Tibial artery (tissue), 4 donors: ENCODE results near the gene ECHS1.

ENCODE experiments used
- DNase-seq, 2 donors: peaks; one replicate each; pipeline ENCODE4 v3.0.0-alpha.2; 2019
- H3K27ac ChIP-seq, 2 donors: fragments of 200-600 bp; sonication (generic) in 1 of 2; 1 replicate in 1 of 2; 2 replicates in 1 of 2; pipeline ENCODE4 v1.5.1; 2018 to 2019; ENCODE audit warnings: mild to moderate bottlenecking in 1 of 2
- H3K27me3 ChIP-seq, 2 donors: fragments of 200-600 bp; sonication (generic) in 1 of 2; one replicate each; pipeline versions ENCODE4 v1.5.1 to v1.6.0; 2016 to 2019
- H3K36me3 ChIP-seq, 3 donors: fragments of 200-600 bp; sonication (generic) in 2 of 3; one replicate each; pipeline ENCODE4 v1.5.1; 2016 to 2019; ENCODE audit warnings: mild to moderate bottlenecking in 2 of 3
- H3K4me1 ChIP-seq, 4 donors: fragments of 200-600 bp; sonication (generic) in 2 of 4; 1 replicate in 3 of 4; 2 replicates in 1 of 4; pipeline ENCODE4 v1.5.1; 2016 to 2019
- H3K4me3 ChIP-seq, 2 donors: fragments of 200-600 bp; sonication (generic) in 1 of 2; 1 replicate in 1 of 2; 2 replicates in 1 of 2; pipeline ENCODE4 v1.5.1; 2018 to 2019; ENCODE audit warnings: mild to moderate bottlenecking in 2 of 2
- H3K9me3 ChIP-seq, 3 donors: fragments of 200-600 bp; sonication (generic) in 1 of 3; one replicate each; pipeline ENCODE4 v1.5.1; 2016 to 2019
- CTCF ChIP-seq, 2 experiments: fragments of 200-600 bp in 1 of 2; fragments of 450-650 bp in 1 of 2; IDR thresholded peaks; one replicate each; pipeline ENCODE4 v1.5.1; 2017 to 2019; ENCODE audit warnings: antibody characterized with exemption in 2 of 2, mild to moderate bottlenecking in 1 of 2, moderate library complexity in 1 of 2
- intact Hi-C: fragments of 100-400 bp; cut with DNase I; formaldehyde crosslinking; loops from one replicate; pipeline ENCODE4 v1.15.0; 2023; ENCODE audit warnings: low total_unique reads

Gene ECHS1

GRCh38 chr10:133396035-133396624 is 23.0 kb upstream of the ECHS1 start:
- Histone ChIP-seq H3K9me3 (no peaks in the 10 kb centered on the region), H3K4me3 (no peak overlapping the region), H3K27me3 (no peaks in the 10 kb centered on the region), H3K36me3 (peaks cover 11 to 59% (median 41%) of the 10 kb centered on the region in 3 donors), H3K27ac (no peak overlapping the region), H3K4me1 (peaks cover 4 to 16% (median 11%) of the 10 kb centered on the region in 4 donors)
- intact Hi-C loops: no loop called here
- no peak for DNase-seq
- no peak for TF ChIP-seq CTCF (IDR thresholded peaks at IDR 0.05)

- H3K27me3 ChIP-seq: no peaks in the 10 kb centered on the region
- intact Hi-C loops: no loop called here
- no peaks in the 10 kb centered on the region for H3K9me3 ChIP-seq
- peak overlapping the region; percentile 81 to 95 for H3K4me3 ChIP-seq
- TF ChIP-seq CTCF (IDR thresholded peaks at IDR 0.05): no peak
- H3K4me1 ChIP-seq: peaks cover 4 to 16% (median 11%) of the 10 kb centered on the region in 4 donors
- DNase-seq: no peak
- H3K36me3 ChIP-seq: peaks cover 6 to 58% (median 30%) of the 10 kb centered on the region in 3 donors
- peak overlapping the region; percentile 75 to 90 for H3K27ac ChIP-seq
Measured at GRCh38 chr10:133394801-133395221, 21.7 kb upstream of the ECHS1 start.

GRCh38 chr10:133394064-133394663 is 21.0 kb upstream of the ECHS1 start, which contains the start of gene MTG1:
Gene MTG1, plus strand, starts transcription at chr10:133394157. Its CDS starts 64 bp downstream, at chr10:133394221.
- peaks cover 6 to 58% (median 31%) of the 10 kb centered on the region in 3 donors for H3K36me3 ChIP-seq
- no peaks in the 10 kb centered on the region for H3K27me3 ChIP-seq
- peak within 1 kb of the TSS; percentile 81 to 95 for H3K4me3 ChIP-seq
- H3K27ac ChIP-seq: peak within 1 kb of the TSS; percentile 75 to 90
- peak; percentile 89 to 96 for DNase-seq
- no peaks in the 10 kb centered on the region for H3K9me3 ChIP-seq
- TF ChIP-seq CTCF (IDR thresholded peaks at IDR 0.05): peak; percentile 34 to 43
- intact Hi-C loops: no loop called here
- H3K4me1 ChIP-seq: peaks cover 4 to 16% (median 11%) of the 10 kb centered on the region in 4 donors

GRCh38 chr10:133393401-133394063 is 20.4 kb upstream of the ECHS1 start:
- no peaks in the 10 kb centered on the region for H3K9me3 ChIP-seq
- peak in 1 of 2 donors; percentile 54 for DNase-seq
- H3K27me3 ChIP-seq: no peaks in the 10 kb centered on the region
- H3K4me3 ChIP-seq: peak overlapping the region; percentile 81 to 95
- H3K4me1 ChIP-seq: peaks cover 4 to 16% (median 11%) of the 10 kb centered on the region in 4 donors
- H3K27ac ChIP-seq: peak overlapping the region; percentile 75 to 90
- H3K36me3 ChIP-seq: peaks cover 2 to 58% (median 25%) of the 10 kb centered on the region in 3 donors
- TF ChIP-seq CTCF (IDR thresholded peaks at IDR 0.05): no peak
- intact Hi-C loops: no loop called here

GRCh38 chr10:133391761-133392518 is 18.8 kb upstream of the ECHS1 start:
- H3K4me3 ChIP-seq: no peak overlapping the region
- DNase-seq: peak in 1 of 2 donors; percentile 57
- no peak for TF ChIP-seq CTCF (IDR thresholded peaks at IDR 0.05)
- H3K9me3 ChIP-seq: no peaks in the 10 kb centered on the region
- H3K36me3 ChIP-seq: peaks cover 0 to 46% (median 23%) of the 10 kb centered on the region in 3 donors
- intact Hi-C loops: no loop called here
- H3K4me1 ChIP-seq: peaks cover 4 to 16% (median 11%) of the 10 kb centered on the region in 4 donors
- H3K27me3 ChIP-seq: no peaks in the 10 kb centered on the region
- no peak overlapping the region for H3K27ac ChIP-seq
